Measurements from ENCODE around the gene ARL1.

GRCh38 chr12:101424620-101425019 lies 17.0 kb upstream of the ARL1 start:
- TF ChIP-seq CTCF (IDR thresholded peaks at IDR 0.05; ENCODE audit: insufficient read depth, low read depth, low read length) (no peak), EZH2 (IDR thresholded peaks at IDR 0.05; ENCODE audit: insufficient read depth, low read length) (no peak)
